Activated gamma-delta T cell (primary cell): ENCODE data around the gene PPP2R2C.

Source experiments
- DNase-seq: peaks from one replicate; lab custom pipeline; 2025; lab: John Stamatoyannopoulos, UW

PPP2R2C gene

DNA sequence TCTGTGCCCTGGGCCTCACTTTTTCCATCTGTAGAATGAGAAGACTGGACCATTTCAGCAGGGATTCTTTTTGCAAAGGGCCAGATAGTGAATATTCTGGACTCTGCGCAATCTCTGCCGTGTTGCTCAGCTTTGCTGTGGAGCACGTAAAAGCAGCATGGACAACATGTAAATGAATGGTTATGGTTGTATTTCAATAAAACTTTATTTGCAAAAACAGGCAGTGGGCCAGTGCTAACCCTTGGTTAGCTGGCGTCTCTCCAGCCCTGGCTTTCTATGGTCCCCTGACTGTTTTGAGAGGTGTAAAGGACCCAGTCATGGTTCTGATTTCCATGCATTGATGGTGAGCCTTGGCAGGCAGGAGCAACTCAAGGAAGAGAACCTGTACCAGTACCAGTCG is 184.1 kb downstream of the PPP2R2C start:
- no peak for DNase-seq

DNA sequence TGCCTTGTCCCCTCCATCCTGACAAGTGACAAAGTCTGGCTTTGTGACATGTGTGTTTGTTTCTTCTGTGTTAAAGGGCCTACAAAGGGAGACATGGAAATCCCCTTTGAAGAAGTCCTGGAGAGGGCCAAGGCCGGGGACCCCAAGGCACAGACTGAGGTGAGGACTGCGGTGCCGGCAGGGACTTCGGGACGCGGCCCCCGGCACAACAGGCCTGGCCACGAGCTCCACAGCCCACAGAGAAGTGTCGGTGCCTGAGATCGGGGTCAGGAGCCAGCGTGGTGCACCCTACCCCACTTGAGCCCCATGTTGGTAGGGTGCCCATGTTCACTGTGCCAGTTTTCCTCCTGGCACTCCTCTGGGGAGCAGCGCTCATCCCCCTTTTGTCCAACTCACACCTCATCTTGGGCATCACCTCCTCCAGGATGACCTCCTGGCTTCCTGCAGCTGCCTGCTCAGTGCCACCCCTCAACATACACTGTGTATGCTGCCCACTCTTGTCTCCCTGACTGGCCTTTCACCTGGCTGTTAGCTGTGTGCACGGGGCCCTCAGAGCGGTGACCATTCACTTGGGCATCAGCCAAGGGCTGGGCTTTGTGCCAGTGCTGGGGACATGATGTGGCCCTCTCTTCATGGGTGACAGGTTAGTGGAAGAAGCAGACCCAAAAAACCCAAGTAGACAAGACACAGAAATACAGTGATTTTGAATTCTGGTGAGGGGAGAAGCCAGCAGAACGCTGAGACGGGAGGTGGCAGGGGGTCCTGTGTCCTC is 185.2 kb downstream of the PPP2R2C start:
- no peak for DNase-seq

DNA sequence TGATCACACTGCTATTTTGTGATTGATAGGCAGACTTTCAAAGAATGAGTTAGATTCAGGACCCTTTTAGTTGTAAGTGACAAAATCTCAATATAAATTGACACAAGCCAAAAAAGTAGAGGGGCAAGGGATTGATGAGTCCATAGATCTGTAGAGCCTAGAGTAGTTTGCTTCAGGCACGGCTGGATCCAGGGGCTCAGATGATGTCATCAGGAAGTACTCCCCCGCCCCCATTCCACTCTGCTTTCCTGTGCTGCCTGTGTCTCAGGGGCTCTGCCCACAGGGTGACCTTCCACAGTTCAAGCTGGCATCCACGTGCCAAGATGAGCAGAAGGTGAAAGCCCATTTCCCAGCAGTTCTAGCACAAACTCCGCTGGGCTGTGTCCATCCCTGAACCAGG is 189.1 kb downstream of the PPP2R2C start:
- no peak for DNase-seq

DNA sequence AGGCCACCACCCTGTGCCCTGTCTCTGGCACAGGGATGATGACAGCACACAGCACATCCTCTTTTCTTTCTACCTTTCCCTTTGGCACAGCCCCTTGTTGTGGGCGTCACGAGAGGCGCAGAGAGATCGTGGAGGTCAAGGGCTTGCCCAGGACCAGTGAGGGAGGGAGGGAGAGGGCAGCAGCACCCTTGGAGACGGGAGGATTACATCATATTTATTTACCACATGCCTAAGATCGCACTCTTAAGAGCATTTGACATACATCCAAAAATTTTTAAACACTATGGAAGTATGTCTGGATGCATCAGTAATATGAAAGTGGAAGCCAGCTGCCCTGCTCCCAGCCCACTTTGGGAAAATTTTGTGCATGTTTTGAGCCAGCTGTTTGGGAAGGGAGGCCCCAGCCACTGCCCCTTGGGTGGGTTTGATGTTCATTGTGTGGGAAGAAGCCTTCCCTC is 190.1 kb downstream of the PPP2R2C start:
- DNase-seq = no peak

DNA sequence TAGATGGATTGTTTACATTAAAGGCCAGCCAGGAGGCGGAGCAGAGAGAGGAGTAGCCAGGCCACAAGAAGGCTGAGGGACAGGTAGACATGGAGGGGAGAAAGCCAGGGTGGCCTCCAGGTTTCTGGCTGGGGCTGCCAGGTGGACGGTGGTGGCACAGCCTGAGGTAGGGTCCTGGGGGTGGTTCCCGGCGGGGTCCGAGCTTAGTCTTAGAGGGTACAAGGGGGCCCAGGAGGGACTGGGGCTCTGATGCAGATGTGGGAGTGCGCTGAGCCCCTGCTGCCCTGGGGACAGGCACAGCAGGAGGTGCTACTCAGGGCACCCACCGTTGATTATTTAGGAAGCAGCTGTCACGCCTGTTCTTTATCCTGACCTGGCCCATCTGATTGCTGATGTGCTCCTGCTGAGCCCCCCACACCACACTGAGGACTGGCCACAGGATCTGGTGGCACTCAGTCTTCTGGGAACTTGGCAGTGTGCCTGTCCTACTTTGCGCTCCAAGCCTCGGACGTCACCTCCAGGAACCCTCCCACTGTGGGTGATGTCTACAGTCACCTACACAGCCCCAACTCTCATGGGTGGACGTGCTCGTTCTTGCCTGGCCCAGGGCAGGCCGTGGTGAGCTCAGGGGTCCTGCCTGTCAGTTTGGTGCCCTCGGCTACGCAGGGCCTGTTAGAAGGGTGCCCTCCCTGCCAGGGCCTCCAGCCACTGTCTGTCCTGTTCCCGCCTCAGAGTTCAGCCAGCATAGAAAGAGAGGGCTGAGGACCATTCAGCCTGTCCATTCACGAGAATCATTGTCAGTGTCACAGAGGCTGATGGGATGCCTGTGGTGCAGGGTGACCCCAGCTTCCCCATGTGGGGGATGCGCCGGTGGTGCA is 190.7 kb downstream of the PPP2R2C start:
- DNase-seq = no peak

DNA sequence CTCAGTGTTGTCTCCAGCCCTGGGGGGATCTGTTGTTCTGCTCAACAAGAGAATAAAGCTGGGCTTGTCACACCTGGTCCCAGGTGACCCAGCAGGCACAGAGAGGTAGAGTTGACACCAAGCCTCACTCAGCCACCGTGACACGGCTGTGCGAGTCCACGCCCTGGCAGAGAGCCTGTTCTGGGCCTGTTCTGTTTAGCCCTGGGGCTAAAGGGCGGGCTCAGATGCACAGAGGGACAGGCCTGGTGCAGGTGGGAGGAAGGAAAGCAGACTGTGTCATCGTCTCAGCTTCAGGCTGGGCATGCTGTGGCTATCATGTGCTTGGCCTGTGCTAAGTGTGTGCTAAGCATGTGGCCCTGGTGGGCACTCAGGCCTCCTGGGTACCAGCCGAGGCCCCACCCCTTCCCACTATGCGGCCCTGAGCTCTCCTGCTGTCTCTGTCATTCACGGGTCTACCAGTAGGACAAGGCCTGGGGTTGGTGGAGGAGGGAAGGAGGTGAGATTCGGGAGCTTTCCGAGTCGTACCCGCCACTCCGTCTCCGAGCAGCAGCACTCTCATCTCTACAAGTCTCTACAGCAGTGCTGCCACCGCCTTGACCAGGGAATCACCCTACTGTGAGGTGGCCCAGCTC is 191.9 kb downstream of the PPP2R2C start:
- no peak for DNase-seq

DNA sequence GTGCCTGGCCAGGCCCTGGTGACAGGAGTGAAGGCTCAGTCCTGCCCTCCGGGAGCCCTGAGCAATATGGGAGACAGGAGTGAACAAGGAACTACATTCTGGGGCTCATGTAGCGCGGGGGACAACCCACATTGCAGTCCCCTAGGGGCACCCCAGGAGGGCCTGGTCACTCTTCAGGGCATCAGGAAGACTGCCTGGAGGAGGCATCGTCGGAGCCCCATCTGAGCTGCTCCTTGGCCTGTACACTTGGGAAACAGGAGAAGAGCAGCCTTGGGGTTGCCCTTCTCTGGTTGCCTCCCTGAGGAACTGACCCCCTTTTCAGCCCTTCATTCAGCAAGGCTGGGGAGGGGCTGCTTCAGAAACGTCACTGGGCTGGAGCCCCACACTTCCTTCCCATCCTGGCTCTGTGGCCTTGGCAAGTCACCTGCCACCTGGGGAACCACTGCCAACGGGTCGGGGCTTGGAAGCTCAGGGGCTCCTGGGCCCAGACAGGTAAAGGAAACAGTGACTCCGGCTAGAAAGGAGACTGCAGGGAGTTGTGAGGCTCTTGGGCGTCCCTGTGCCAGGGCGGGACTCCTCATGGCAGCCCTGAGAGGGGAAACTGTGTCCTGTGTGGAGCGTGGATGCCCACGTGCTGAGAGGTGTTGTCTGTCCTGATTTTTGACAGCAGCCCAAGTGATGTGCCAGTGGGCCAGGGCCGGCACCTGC is 192.7 kb downstream of the PPP2R2C start:
- DNase-seq = no peak

DNA sequence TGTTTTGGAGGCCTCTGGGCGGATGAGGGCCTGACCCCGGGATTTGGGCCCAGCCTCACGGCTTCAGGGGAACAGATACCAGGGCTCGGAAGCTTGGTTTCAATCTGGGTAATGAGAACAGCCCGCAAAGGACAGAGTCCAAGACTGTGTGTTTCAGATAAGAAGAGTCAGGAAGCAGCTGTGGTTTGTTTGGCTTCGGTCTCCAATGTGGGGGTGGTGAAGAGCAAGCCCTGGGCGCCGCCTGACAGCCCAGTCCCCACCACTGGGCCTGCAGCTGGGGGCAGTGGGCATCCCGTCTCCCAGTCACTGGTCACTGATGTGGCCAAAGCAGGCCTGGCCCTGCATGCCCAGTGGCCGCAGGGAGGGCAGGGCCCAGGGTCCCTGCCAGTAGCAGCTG is 193.6 kb downstream of the PPP2R2C start:
- no peak for DNase-seq

DNA sequence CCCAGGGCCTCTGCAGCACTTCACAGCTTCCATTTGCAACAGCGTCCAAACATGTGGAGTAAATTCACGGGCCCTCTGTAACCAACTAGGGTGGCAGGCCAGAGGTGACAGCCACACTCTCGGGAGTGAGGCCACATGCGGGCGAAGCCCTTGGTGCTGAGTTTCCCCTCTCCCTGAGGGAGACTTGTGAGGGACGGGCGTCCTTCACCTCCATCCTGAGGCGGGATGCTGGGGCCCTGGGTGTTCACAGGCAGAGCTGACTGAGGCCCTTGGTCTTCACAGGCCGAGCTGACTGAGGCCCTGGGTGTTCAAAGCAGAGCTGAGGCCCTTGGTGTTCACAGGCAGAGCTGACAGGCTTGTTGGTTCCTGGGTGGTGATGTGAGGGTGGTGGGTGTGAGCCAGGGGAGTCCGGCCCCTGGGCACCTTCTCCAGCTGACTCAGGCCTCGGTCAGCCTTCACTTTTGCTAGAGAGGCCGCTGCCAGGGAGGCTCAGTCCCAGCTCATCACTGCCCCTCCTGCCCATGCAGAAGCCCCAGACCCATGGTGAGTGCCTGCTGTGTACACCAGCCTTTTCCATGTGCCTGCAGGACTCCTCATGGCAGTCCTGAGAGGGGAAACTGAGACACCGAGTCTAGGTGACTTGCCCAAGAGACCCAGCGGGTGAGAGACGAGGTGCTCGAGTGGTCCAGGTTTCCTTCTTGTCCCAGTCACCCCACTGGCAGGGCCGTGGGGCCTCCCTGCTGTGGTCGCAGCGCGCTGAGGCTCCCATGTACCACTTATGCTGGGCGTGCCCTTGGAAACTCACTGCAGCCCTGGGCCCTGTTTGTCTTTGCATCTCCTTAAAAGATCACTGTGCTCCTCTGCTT is 194.2 kb downstream of the PPP2R2C start:
- DNase-seq = no peak

DNA sequence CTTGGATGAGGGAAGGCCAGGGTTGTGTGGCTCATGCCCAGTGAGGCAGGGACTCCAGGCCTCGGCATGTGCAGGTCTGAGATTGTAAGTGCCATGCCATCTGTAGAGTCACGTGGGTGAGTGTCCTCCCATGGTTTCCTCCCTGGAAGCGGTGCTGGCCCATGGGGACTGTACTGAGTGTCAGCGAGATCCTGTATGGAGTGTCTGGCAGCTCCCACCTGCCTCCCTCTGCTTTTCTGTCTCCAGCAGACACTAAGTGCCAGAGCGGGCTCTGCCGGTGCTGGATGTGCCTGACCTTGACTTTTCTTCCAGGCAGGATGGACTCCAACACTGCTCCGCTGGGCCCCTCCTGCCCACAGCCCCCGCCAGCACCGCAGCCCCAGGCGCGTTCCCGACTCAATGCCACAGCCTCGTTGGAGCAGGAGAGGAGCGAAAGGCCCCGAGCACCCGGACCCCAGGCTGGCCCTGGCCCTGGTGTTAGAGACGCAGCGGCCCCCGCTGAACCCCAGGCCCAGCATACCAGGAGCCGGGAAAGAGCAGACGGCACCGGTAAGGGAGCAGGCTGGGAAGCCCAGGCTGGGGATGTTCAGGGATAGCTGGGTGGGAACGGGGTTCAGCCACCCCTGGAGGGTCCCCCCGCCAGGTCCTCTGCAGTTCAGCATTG is 195.1 kb downstream of the PPP2R2C start:
- no peak for DNase-seq

DNA sequence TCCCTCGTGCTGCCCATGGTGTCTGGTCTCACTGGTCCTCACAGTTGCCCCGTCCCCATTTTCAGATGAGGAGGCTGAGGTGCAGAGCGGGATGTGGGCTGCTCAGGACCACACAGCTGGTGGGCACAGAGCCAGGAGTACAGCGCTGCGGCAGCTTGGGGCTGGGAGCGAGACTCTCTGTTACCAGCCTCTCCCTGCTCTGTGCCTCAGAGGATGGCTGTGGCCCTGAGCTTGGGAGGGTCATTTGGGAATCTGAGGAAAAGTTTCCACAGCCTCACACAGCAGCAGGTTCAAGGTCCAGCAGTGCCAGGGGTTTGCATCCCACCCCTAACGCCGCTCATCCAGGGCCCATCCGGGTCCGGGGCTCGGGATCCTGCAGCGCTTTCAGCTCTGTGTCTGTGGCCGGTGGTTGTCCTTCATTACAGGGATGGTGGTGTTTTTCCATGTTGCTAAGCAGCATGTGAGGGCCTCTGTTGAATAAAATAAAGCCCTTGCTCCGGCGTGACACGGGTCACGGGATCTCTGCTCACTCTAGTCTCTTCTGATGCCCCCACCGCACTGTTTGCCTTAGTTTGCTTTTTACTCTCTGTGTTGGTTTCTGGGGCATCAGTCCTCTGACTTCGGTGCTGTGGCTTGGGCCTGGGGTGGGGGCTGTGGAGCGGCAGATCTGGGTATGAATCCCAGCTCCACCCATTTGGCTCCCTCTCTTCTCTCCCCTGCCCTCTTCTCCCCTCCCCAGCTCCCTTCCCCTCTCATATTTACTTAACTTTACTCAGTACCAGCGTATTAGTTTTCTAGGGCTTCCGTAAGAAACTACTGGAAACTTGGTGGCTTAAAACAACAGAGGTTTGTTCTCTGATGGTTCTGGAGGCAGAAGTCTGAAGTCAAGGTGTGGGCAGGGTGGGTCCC is 196.3 kb downstream of the PPP2R2C start:
- DNase-seq = no peak

DNA sequence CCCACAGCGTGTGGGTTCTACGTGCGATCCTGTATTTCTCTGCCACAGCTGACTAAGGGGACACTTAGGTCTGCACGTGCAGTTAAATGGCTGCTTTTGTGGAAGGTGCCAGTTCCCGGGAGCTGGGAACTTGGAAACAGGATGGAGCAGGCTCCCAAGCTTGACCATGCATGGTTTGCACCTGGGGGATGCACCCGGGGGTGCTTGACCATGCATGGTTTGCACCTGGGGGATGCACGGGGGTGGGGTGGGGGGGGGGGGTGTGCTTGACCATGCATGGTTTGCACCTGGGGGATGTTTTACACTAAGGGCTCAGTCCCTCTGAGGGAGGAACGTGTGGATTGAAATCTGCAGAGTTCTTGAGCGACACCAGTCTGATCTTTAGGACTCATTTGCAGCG is 197.1 kb downstream of the PPP2R2C start:
- no peak for DNase-seq

DNA sequence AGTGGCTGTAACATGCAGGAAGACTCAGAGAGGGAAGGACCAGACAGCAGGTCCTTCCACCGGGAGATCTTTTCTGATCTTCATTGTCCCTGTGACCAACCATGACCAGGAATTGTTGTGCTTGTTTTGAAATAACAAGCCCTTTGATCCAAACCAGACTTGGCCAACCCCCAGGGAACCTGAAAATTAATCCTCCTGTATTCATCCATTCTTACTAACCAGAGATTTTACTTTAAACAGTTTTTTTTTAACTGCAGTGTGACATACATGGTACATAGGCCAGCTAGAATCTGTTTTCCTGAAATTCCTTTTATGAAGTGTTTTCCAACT is 198.8 kb downstream of the PPP2R2C start:
- DNase-seq = no peak

DNA sequence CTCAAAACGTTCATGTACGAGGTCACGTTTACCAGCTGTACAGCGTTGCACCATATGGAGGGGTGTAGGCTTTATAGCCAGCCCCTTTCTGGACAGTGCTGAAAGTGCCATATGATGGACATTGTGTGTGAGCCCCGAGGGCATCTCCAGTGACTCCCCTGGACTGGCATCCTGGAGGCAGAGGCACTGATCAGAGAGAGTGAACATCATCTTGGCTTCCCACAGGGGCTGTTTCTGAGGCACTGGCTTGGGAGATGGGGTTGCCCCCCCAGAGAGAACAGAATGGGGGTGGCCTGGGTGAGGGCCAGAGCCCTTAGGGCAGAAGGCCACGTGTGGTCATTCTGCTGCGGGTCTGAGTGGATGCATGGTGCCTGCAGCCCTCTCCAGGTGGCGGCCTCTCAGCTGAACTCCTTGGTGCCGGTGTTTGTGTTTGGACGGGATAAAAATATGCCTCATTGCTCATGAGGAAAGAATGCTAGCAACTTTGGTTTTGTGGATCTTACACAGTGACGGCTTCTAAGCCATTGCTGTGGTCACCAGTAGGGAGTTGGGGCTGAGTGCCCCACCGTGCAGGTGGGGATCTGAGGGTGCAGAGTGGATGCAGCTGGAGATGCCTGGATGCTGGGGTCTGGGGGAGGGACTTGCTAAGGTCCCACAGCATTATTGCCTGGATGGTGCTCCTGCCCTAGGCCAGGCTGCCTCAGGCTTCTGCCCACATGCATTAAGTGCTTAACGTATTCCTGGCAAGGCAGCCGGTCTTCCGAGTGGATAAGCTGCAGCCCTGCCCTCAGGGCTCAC is 199.4 kb downstream of the PPP2R2C start:
- DNase-seq = no peak

DNA sequence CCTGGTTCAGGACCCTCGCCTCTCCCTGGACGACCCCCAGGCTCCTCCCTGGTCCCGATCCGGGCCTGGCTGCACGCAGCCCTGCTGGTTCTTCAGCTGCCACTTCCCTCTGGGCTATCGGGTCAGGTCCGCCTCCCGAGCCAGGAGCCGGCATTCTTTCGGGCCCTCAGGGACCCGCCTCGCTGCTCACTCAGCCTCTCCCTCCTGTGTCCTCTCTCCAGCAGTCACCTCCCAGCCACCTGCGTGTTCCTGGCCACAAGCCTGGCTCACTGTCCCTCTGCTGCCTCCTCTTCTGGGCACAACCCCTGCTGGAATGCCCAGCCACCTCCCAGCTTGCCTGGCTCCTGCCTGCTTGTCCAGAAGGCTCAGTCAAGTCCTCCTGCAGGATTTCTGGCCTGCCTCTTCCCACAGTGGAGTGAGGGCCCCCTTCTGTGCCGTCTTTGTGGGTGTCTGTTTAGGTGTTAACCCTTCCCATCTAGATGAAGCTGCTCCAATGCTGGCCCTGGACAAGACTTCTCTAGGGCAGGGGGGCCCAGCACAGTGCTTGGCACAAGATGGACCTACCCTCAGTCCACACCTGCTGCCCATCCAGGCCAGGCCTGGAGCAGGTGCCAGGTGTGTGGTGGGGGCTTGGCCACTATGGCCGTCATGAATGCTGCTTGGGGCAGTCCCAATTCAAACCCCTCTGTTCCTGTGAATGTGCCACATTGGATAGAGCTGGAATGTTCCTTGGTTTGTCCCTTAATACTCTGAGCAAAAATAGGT is 200.5 kb downstream of the PPP2R2C start:
- no peak for DNase-seq

DNA sequence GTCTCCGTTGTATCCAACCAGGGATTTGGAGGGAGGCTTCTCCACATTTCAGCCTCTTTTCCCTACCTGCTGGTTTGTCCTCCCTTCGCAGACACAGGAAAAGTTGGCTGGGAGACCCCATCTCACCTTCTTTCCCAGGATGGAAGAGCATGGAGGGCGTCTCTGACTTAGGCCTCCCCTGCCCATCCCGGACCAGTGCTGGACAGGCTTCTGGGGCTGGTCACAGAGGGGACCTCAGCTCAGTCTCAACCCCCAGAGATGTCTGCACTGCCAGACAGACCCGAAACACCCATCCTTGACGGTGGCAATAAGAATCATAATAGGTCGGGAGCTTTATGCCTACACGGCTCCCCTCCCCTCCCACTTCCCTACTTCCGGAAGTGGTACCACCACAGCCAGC is 201.2 kb downstream of the PPP2R2C start:
- no peak for DNase-seq

DNA sequence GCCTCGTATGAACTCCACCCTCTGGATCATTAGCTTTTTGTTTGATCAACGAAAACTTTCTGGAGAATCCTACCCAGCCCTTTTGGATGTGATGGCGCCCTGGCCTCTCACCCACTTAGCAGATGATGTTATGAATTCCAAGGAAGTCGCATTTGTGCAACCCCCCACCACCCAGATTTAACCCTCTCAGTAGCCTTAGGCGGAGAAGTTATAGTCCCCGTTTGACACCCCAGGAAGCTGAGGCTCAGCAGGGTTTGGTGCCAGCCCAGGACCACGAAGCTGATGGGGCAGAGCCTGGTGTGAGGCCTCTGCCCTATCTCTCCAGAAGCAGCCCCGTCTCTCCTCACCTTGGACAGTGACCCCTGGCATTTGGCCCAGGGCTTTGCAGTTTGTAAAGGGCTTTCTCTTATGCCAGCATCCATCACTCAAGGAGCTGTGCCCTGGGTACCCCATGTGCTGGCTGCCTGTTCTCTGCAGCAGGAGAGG is 201.7 kb downstream of the PPP2R2C start:
- DNase-seq = no peak
